ENCODE results near the gene SHROOM3.
"Not testable (repeated sequence)": the region's sequence is repeated elsewhere in the genome, so short reads cannot be mapped to it uniquely, and the experiment has no call there.

The SHROOM3 gene

DNA sequence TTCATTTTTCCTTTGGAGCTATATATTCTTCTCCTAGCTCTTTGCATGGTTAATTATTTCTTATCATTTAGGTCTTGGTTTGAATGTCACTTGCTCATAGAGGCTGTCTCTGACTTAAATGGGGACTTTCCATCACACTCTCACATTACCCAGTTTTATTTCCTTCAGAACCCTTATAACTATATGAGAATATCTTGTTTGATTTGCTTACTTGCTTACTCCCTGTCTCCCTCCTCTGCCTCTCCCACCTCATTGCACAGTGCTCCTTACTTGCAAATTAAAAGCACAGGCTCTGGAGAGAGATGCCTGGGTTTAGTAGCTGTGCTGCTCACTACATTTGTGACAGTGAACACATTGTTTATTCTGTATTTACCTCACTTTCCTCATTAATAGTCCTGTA is 288.3 kb downstream of the SHROOM3 start:
- no peak for DNase-seq (ENCODE audit: low read depth in 2 of 2)

DNA sequence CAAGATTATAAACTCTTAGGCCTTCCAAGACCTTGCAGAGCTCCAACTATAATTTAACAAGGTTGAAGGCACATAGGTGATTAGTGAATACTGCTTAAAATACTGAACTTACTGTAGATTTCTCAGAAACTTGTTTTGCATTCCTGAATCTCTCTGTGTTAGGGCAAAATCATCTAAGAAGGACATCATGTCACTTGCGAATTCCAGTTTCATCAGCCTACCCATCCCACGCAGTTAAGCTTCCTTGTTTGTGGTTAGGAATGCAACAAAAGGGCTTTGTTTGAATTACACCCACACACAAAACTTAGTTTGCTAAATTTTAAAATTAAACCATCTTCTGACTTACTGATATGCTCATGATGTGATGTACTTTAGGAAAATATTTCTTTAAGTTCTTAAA is 288.9 kb downstream of the SHROOM3 start:
- DNase-seq (ENCODE audit: low read depth in 2 of 2), result no peak

DNA sequence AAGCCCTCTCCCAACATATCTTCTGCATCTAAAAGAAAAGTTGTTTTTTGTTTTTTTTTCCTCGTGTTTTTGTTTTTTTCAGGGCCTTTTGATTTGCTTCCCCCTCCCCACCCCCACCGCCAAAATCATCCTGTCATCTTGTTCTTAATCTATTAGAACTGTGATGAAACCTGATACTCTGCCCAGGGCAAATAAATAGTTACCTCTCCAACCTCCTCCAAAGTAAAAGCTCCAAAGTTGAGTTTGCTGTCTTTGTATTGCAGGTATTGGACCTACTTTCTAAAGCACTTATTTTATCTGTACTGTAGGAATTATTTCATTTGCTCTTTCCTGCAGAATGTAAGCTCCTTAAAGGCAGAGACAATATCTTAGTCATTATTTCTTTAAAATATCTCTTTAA is 290.0 kb downstream of the SHROOM3 start:
- DNase-seq (ENCODE audit: low read depth in 2 of 2), result no peak

DNA sequence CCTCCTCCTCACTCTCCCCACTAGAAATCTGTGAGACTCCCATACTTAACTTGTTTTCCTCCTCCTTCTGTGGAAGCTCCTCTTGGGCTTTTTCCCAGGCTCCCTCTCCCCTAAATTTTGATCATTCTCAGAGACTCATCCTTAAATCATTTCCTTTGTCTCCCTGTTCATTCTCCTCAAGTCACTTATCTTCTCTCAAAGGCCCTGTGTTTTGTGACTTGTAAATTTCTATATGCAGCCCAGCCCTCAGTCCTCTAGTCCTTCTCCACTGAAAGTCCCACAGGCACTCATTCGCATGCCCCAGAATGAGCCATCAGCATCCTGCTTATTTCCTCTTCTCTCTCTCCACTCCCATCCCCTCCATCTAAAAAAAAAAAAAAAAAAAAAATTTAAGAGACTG is 291.1 kb downstream of the SHROOM3 start:
- DNase-seq (ENCODE audit: low read depth in 2 of 2), result no peak

DNA sequence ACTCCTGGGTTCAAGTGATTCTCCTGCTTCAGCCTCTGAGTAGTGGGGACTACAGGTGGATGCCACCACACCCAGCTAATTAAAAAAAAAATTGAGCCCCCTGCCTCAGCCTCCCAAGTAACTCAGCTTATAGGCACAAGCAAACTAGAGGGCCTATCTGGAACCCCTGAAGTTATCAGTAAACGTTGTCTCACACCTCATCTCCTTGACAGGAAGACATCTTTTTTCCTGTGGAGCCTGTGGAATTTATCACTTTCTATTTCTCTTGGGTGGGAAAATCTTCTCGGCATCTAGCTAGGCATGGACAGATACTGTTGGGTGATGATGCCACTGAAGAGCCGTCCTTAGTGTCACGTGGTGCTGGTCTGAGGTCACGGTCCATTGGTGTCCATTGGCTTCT is 291.6 kb downstream of the SHROOM3 start:
- no peak for DNase-seq (ENCODE audit: low read depth in 2 of 2)

DNA sequence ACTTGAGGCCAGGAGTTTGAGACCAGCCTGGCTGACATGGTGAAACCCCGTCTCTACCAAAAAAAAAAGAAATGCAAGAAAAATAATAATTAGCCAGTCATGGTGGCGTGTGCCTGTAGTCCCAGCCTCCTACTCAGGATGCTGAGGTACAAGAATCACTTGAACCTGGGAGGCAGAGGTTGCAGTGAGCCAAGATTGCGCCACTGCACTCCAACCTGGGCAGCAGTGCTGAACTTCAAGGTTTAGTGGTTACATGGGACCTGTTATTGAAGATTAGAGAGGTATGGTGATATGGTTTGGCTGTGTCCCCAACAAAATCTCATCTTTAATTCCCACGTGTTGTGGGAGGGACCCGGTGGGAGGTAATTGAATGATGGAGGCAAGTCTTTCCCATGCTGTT is 292.9 kb downstream of the SHROOM3 start:
- not testable (repeated sequence) for DNase-seq (ENCODE audit: low read depth in 2 of 2)

DNA sequence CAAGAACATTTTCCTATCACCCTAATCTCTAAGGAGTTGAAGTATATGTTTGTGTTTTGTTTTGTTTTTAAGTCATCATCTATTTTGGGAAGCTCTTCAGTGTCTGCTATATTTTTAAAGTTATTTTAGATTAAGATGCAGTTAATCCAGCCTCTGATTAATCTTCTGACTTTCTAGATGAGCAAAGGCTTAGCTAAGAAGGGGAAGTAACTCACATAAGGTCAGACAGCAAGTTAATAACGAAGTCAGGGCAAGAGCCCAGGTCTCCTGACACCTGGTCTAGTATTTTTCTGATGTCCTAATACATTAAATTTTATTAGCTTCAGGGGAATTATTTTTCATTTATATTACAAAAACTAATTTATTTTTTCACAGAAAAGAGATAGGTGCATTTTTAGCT is 294.4 kb downstream of the SHROOM3 start:
- DNase-seq (ENCODE audit: low read depth in 2 of 2), result no peak

DNA sequence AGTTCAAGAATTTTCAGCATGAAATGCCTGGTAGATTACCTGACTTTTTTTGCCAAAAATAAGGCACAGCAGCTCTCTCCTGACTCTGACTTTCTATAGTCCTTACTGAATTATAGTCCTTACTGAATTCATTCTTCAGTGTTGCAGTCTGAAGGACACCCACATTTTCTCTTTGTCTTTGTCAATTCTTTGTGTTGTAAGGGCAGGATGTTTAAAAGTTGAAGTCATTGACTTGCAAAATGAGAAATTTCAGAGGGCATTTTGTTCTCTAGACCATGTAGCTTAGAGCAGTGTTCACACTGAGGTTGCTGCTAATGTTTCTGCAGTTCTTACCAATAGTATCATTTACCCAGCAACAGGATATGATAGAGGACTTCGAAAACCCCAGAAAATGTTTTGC is 295.0 kb downstream of the SHROOM3 start:
- DNase-seq (ENCODE audit: low read depth in 2 of 2), result no peak

DNA sequence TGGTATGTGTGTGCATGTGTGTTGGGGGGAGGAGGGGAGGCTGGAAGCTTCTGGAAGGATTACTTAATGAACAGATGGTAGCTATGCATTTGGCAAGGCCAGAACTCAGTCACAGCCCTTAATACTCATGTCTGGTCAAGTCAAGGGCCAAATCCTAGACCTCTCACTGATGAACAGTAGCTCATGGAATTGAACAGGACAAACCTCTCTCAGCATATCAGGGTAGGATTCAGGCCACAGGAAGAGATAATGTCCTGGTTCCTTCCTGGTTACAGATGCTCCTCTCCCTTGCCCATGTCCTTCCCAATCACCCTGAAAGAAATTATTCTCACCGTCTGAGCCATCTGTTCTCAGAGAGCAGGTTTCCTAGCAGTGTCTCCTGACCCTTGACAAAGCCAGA is 297.2 kb downstream of the SHROOM3 start:
- no peak for DNase-seq (ENCODE audit: low read depth in 2 of 2)

DNA sequence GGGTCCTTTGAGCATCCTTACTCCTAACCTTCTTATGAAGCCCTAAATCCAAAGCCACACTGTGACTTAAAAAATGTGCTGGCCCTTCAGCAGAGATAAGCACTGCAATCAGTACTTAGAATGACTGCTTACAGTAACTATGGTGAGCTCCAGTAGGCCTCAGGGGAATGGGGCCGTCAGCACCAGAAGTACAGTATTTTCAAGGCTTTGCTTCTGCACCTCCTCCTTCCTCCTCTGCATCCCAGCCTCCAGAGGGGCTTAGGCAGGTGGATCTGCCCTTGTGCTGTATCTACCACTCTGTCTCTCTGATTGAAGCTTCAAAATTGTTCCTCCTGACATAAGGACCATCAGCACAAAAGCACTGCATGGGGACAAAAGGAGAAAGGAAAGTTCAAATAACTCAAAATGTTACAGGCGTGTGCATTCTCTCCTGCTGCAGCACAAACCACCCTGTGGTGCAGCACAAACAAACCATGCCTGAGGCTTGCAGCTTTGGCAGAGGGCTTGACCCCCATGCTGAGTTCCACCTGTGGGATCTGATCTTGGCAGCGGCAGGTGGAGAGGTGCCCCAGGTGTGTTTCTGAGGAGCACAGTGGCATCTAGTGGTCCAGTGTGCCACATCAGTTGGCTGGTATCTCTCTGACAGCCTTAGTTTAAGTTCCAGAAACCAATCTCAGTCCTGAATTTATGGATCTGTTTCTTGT is 298.2 kb downstream of the SHROOM3 start:
- DNase-seq (ENCODE audit: low read depth in 2 of 2), result no peak

DNA sequence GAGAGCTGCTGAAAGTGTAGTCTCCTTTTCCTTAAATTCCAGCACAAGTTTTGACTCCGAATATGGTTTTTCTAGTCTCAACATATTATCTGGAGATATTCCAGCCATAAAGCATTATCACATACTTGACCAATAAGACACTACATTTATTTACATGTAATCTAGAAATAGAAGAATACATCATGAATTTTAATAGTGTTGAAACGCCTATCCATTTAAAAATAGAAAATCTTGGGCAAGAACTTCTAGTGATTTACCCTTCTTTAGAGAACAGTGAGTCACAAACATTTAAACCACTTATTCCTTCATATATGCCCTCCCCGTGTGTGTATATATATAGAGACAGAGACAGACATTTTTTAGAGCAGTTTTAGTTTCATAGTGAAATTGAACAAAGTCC is 301.4 kb downstream of the SHROOM3 start:
- no peak for DNase-seq (ENCODE audit: low read depth in 2 of 2)

DNA sequence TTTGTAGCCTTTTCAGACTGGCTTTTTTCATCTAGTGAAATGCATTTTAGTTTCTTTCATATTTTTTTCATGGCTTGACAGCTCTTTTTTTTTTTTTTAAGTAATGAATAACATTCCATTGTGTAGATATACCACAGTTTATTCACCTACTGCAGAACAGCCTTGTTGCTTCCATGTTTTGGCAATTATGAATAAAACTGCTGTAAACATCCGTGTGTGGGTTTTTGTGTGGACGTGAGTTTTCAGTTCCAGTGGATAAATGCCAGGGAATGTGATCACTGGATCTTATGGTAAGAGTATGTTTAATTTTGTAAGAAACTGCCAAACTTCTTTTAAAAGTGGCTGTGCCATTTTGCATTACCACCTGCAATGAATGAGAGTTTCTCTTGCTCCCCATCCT is 302.2 kb downstream of the SHROOM3 start:
- DNase-seq (ENCODE audit: low read depth in 2 of 2), result no peak

DNA sequence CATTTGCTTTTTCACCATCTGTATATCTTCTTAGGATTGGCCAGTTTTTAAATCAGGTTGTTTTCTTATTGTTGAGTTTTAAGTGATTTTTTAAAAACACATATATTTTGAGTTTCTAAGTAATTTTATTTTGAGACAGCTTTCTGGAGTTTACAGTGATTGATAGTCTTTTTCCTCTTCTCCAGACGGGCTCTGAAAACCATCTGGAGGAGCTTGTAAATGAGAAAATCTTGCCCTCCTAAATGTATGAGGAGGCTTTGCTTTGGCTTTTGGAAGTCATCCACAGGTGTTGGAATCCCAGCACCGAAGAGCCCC is 302.7 kb downstream of the SHROOM3 start:
- DNase-seq (ENCODE audit: low read depth in 2 of 2), result no peak

DNA sequence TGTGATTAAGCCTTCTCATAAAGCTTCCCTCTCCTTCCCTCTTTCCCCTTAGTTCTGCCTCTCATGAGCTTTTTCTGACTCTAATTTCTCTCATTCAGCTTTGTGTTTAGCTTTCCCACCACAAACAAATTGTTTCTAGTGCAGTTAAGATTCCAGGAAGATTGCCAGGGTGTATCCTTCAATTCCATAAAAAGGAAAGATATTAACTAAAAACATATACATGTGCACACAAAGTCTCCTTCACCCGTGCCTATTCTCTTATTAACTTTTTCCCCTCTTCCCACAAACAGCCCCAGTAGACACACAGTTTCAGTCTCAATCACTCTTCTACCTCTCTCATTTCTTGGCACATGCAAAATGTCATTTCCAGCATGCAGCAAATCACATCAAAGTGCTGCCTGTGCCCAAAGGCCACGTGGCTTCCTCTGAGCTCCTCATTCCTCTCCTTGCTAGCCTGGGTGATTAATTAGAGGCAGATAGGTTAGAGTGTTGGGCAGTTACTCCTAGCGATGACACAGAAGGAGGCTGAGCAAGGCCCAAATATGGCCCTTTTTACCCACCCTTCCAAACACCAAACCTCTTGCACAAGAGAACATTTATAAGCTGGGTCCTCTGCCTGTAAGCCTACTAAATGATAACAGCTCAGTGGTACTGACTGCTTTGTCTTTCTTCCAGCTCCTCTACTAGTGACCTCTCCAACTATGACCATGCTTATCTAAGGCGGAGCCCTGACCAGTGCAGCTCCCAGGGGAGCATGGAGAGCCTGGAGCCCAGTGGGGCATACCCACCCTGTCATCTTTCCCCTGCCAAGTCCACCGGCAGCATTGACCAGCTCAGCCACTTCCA is 303.3 kb downstream of the SHROOM3 start:
- peak in 1 of 2 experiments; percentile 6 for DNase-seq (ENCODE audit: low read depth in 2 of 2)

DNA sequence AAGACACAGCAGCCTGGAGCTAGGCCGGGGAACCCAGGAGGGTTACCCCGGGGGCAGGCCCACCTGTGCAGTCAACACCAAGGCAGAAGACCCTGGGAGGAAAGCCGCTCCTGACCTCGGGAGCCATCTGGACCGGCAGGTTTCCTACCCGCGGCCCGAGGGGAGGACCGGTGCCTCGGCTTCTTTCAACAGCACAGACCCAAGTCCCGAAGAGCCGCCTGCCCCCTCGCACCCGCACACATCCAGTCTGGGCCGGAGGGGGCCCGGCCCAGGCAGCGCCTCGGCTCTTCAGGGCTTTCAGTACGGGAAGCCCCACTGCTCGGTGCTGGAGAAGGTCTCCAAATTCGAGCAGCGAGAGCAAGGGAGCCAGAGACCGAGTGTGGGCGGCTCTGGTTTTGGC is 305.2 kb downstream of the SHROOM3 start:
- DNase-seq (ENCODE audit: low read depth in 2 of 2), result no peak

DNA sequence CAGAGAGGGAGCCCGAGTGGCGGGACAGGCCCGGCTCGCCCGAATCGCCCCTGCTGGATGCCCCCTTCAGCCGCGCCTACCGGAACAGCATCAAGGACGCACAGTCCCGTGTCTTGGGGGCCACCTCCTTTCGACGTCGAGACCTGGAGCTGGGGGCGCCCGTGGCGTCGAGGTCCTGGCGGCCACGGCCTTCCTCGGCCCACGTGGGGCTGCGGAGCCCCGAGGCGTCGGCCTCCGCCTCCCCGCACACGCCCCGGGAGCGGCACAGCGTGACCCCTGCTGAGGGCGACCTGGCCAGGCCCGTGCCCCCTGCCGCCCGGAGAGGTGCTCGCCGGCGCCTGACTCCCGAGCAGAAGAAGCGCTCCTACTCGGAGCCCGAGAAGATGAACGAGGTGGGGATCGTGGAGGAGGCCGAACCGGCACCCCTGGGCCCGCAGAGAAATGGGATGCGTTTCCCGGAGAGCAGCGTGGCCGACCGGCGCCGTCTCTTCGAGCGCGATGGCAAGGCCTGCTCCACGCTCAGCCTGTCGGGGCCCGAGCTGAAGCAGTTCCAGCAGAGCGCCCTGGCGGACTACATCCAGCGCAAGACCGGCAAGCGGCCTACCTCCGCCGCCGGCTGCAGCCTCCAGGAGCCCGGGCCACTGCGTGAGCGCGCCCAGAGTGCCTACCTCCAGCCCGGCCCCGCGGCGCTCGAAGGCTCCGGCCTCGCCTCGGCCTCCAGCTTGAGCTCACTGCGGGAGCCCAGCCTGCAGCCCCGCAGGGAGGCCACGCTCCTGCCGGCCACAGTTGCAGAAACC is 306.0 kb downstream of the SHROOM3 start:
- DNase-seq (ENCODE audit: low read depth in 2 of 2), result no peak

DNA sequence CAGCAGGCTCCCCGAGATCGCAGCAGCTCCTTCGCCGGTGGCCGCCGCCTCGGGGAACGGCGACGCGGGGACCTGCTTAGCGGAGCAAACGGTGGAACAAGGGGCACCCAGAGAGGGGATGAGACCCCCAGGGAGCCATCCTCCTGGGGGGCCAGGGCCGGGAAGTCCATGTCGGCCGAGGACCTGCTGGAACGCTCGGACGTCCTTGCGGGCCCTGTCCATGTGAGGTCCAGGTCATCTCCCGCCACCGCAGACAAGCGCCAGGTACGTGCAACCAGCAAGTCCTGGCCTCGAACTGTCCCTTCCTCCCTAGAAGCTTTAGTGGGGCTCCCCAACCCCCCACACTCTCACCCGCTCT is 306.6 kb downstream of the SHROOM3 start:
- DNase-seq (ENCODE audit: low read depth in 2 of 2), result no peak

DNA sequence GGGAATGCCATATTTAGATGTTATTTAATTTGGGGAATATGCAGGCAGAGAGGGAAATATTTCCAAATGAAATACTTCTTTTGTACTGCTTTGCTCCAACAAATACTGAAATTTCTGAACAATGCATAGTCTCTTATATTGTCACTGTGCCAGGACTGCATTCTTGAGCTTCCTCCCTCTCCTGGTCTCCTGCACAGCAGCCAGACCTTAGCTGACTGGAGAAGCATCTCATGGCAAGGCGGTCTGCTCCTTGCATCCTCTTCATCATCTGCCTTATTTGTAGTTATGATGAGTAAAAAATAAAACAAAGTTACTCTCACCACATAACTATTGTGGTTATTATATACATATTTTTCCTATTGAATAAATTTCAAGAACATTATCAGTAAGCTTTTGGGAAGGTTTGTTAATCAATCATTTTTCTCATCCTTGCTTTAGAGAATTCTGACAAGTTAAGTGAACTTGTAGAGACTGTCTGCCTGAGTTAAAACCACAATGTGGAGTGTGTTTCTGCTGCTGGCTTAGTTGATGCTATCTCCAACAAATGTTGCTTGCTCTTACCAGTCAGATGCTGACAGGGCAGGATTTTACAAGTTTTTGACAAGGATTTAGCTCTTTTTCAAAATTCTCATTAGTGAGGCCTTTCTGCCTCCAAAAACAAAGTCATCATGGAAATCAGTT is 309.4 kb downstream of the SHROOM3 start:
- no peak for DNase-seq (ENCODE audit: low read depth in 2 of 2)

DNA sequence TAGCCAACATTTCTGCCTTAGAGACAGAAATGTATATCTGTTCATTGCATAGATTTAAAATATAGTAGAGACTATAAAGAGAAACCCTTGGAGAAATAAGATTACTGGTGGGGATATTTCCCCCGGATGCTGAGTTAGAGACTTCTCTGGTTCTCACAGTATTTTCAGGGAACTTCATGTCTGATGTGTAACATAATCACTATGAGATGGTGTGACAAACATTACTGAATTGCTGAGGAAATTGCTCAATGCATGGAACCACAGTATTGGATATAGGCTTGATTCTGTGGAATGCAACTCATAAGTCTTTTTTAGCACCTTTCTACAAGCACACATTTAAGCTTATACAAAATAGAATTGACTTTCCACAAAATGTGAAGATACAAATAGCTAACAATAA is 310.2 kb downstream of the SHROOM3 start:
- DNase-seq (ENCODE audit: low read depth in 2 of 2), result no peak

DNA sequence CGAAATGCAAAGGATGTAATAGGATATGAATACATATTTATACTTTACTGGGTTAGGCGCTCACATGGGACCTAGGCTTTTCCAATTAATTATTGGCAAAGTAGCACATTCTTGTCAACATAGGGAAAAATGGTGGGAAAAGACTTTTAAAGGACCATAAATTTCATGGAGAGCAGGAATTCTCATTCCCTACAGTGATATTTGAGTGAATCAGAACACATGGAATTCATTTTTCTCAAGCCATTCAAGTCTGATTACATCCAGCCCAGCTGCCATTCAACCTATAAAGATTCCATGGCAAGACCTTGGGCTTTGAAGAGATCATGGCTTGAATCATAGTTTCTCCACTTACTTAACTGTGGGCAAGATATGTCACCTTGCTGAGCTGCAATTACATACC is 312.5 kb downstream of the SHROOM3 start:
- DNase-seq (ENCODE audit: low read depth in 2 of 2), result no peak

DNA sequence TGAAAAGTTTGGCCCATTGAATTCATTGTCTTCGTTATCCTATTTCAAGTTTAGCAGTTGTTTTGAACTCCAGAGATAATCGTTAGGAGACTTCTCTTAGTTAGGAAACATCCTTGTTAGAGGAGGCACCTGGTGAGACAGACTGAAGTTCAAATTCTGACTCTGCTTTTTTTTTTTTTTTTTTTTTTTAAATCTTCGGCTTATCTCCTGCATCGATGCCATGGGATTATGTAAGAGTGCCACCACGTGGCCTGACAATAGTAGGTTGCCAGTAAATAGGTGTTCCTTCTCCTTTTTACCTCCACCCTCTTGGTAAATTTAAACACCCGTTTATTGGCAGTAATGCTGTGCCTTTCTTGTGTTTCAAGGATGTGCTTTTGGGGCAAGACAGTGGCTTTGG is 313.6 kb downstream of the SHROOM3 start:
- DNase-seq (ENCODE audit: low read depth in 2 of 2), result no peak

DNA sequence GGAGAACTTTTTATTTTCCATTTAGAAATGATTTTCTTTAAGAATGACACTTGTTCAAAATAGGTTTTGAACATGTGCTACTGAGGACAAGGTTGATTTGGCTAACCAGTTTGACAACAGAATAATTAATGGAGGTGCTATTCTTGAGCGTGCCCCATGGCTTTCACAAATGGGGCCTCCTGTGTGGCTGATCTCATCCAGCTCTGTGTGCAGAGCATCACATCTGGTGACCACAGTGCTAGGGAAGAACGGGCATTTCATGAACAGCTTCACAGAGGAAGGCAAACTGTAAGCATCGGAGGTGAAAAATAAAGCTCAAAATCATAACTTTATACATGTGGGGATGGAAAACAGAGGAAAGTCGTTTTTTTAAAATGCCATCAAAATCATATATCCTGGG is 314.3 kb downstream of the SHROOM3 start:
- no peak for DNase-seq (ENCODE audit: low read depth in 2 of 2)

Measured in stimulated activated CD4-positive, alpha-beta T cell treated with anti-CD3 and anti-CD28 coated beads, Interleukin-12 subunit alpha, Interleukin-12 subunit beta, amount 100 ng/mL, for 24 hours (primary cell).